ENCODE measurements around the gene FIBCD1.

FIBCD1 gene

GRCh38 chr9:130902204-130903185 is 36.6 kb downstream of the FIBCD1 start:
- no peak overlapping the region for H3K4me3 ChIP-seq (ENCODE audit: low read depth, low read length)
- no peak for DNase-seq (ENCODE audit: low read depth)

DNA sequence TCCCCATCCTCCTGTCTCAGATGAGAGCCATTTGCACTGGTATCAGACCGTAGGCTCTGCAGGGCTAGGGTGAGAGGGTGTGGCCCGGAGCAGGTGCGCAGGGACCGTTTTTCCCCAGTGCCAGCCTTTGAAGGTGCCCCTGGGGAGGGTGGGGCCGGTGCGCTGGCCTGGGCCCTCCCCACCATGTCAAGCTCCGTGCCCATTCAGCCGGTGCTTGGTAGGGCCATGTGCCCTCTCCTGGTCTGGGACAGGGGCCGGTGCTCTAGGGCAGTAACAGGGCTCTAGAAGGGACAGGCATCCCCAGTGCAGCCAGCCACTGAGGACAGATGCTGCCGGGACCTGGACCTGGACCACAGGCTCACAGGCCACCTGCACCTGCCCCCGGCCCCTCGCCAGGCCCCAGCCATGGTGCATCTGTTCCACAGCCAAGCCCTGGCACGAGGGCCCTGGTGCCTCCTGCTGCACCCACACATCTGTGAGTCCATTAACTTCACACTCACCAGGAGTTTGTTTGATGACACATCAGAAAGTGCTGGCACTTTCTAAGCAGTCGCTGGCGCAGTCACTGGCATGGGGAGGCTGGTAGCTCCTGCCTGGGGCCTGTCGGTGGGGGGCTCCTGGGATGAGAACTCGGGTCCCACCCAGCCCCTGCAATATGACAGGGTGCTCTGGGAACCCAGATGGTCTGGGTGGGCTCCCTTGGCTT is 37.4 kb downstream of the FIBCD1 start:
- H3K4me3 ChIP-seq (ENCODE audit: low read depth, low read length), result no peak overlapping the region

GRCh38 chr9:130900701-130901497 is 38.1 kb downstream of the FIBCD1 start:
- H3K4me3 ChIP-seq (ENCODE audit: low read depth, low read length), result no peak overlapping the region

More for the DNA sequence above, 37.4 kb downstream of the FIBCD1 start:
- no peak for DNase-seq (ENCODE audit: low read depth)

GRCh38 chr9:130899051-130899748 is 39.8 kb downstream of the FIBCD1 start:
- no peak overlapping the region for H3K4me3 ChIP-seq (ENCODE audit: low read depth, low read length)

More at GRCh38 chr9:130900701-130901497, 38.1 kb downstream of the FIBCD1 start:
- no peak for DNase-seq (ENCODE audit: low read depth)

GRCh38 chr9:130898552-130898852 is 40.5 kb downstream of the FIBCD1 start:
- DNase-seq (ENCODE audit: low read depth), result no peak
- no peak overlapping the region for H3K4me3 ChIP-seq (ENCODE audit: low read depth, low read length)

More at GRCh38 chr9:130899051-130899748, 39.8 kb downstream of the FIBCD1 start:
- no peak for DNase-seq (ENCODE audit: low read depth)

- no peak for DNase-seq (ENCODE audit: low read depth)
- no peak overlapping the region for H3K4me3 ChIP-seq (ENCODE audit: low read depth, low read length)
Measured at GRCh38 chr9:130897848-130898551, 41.0 kb downstream of the FIBCD1 start.

GRCh38 chr9:130897105-130897751 is 41.8 kb downstream of the FIBCD1 start:
- H3K4me3 ChIP-seq (ENCODE audit: low read depth, low read length), result no peak overlapping the region
- no peak for DNase-seq (ENCODE audit: low read depth)

- DNase-seq (ENCODE audit: low read depth), result no peak
- H3K4me3 ChIP-seq (ENCODE audit: low read depth, low read length), result no peak within 1 kb of the TSS
Measured at GRCh38 chr9:130896233-130897014, 42.6 kb downstream of the FIBCD1 start, which contains the start of gene QRFP. QRFP (minus strand) TSS chr9:130896812; CDS start chr9:130893838, 2,974 bp downstream.

DNA sequence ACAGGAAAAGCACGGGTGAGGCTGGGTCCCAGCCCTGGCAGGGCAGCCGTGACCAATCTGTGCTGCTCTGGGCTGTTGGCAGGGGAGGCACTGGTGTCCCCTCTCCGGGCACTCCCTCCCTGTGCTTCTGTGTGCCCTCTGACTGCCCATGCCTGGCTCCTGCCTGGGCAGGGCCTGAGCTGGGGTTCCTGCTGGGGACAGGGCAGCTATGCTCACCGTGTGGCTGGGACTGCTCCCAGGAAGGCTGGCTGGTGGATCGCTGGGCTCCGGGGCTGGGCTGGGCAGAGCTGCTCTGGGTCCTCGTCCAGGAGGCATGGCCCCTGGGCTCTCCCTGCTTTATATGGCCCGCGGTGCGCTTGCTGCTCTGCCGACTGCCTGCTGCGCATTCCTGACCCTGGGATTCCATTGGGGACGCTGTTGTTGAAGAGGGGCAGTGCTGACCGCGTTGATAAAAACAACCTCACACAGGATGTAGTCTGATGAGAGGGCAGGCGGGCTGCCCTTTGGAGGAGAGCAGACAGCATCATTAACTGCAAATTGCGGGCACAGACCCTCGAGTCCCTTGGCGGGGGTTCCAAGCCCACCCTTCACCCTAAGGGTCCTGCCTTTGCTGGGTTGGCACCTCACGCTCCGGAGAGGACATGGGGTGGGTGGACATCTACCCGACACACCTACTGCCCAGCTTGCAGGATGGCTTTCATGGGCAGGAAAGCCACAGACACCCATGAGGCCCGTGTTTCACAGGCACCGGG is 43.4 kb downstream of the FIBCD1 start:
- H3K4me3 ChIP-seq (ENCODE audit: low read depth, low read length), result no peak overlapping the region
- no peak for DNase-seq (ENCODE audit: low read depth)

GRCh38 chr9:130895038-130895437 is 44.0 kb downstream of the FIBCD1 start:
- H3K4me3 ChIP-seq (ENCODE audit: low read depth, low read length), result no peak overlapping the region
- DNase-seq (ENCODE audit: low read depth), result no peak

DNA sequence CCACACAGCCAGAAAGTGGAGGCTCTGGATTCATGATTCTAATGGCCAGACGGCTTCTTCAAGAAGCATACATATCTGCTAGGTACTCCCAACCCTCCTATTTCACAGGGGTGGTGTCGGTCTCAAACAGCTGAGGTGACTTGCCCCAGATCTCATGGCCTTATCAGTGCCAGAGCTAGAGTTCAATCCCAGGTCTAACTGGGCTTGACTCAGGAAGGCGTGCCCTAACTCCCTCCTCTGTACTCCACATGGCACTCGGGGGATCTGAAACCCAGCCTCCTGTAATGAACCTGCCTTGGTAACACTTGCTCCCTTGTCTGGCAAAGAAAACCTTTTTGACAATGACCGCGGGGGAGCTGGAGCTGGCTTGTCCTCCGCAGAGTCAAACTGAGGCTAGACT is 44.5 kb downstream of the FIBCD1 start:
- no peak for DNase-seq (ENCODE audit: low read depth)
- no peak overlapping the region for H3K4me3 ChIP-seq (ENCODE audit: low read depth, low read length)

GRCh38 chr9:130893341-130894101 is 45.5 kb downstream of the FIBCD1 start:
- DNase-seq (ENCODE audit: low read depth), result no peak
- H3K4me3 ChIP-seq (ENCODE audit: low read depth, low read length), result no peak overlapping the region

- no peak overlapping the region for H3K4me3 ChIP-seq (ENCODE audit: low read depth, low read length)
- no peak for DNase-seq (ENCODE audit: low read depth)
Measured at GRCh38 chr9:130892477-130893304, 46.4 kb downstream of the FIBCD1 start.

- no peak for DNase-seq (ENCODE audit: low read depth)
- H3K4me3 ChIP-seq (ENCODE audit: low read depth, low read length), result no peak overlapping the region
Measured at GRCh38 chr9:130891688-130892476, 47.2 kb downstream of the FIBCD1 start.

All from skeletal muscle cell (primary cell).